Measurements from ENCODE around the gene P2RX6.
"Not testable (repeated sequence)": the region's sequence is repeated elsewhere in the genome, so short reads cannot be mapped to it uniquely, and the experiment has no call there.

DNA sequence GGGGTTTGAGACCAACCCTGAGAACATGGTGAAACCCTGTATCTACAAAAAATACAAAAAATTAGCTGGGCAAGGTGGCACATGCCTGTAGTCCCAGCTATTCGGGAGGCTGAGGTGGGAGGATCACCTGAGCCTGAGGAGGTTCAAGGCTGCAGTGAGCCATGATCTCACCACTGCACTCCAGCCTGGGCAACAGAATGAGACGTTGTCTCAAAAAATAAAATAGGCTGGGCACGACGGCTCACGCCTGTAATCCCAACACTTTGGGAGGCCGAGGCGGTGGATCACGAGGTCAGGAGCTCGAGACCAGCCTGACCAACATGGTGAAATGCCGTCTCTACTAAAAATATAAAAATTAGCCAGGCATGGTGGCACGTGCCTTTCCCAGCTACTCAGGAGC lies 49.5 kb downstream of the P2RX6 start:
- not testable (repeated sequence) for TF ChIP-seq ISL1 (CRISPR knock-in tag; IDR thresholded peaks at IDR 0.05); ESRRG (CRISPR knock-in tag; IDR thresholded peaks at IDR 0.05); TOX (CRISPR knock-in tag; IDR thresholded peaks at IDR 0.05; ENCODE audit: borderline replicate concordance); PPARA (CRISPR knock-in tag; IDR thresholded peaks at IDR 0.05; ENCODE audit: borderline replicate concordance); ZC3H10 (CRISPR knock-in tag; IDR thresholded peaks at IDR 0.05); PATZ1 (CRISPR knock-in tag; IDR thresholded peaks at IDR 0.05; ENCODE audit: borderline replicate concordance); GLIS3 (CRISPR knock-in tag; IDR thresholded peaks at IDR 0.05); BACH2 (CRISPR knock-in tag; IDR thresholded peaks at IDR 0.05; ENCODE audit: borderline replicate concordance)
- TF ChIP-seq, protein P1, sequence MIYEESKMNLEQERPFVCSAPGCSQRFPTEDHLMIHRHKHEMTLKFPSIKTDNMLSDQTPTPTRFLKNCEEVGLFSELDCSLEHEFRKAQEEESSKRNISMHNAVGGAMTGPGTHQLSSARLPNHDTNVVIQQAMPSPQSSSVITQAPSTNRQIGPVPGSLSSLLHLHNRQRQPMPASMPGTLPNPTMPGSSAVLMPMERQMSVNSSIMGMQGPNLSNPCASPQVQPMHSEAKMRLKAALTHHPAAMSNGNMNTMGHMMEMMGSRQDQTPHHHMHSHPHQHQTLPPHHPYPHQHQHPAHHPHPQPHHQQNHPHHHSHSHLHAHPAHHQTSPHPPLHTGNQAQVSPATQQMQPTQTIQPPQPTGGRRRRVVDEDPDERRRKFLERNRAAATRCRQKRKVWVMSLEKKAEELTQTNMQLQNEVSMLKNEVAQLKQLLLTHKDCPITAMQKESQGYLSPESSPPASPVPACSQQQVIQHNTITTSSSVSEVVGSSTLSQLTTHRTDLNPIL (CRISPR knock-in tag; IDR thresholded peaks at IDR 0.05; ENCODE audit: low read depth) = not testable (repeated sequence)
- TF ChIP-seq, protein P2, sequence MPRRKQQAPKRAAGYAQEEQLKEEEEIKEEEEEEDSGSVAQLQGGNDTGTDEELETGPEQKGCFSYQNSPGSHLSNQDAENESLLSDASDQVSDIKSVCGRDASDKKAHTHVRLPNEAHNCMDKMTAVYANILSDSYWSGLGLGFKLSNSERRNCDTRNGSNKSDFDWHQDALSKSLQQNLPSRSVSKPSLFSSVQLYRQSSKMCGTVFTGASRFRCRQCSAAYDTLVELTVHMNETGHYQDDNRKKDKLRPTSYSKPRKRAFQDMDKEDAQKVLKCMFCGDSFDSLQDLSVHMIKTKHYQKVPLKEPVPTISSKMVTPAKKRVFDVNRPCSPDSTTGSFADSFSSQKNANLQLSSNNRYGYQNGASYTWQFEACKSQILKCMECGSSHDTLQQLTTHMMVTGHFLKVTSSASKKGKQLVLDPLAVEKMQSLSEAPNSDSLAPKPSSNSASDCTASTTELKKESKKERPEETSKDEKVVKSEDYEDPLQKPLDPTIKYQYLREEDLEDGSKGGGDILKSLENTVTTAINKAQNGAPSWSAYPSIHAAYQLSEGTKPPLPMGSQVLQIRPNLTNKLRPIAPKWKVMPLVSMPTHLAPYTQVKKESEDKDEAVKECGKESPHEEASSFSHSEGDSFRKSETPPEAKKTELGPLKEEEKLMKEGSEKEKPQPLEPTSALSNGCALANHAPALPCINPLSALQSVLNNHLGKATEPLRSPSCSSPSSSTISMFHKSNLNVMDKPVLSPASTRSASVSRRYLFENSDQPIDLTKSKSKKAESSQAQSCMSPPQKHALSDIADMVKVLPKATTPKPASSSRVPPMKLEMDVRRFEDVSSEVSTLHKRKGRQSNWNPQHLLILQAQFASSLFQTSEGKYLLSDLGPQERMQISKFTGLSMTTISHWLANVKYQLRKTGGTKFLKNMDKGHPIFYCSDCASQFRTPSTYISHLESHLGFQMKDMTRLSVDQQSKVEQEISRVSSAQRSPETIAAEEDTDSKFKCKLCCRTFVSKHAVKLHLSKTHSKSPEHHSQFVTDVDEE (CRISPR knock-in tag; IDR thresholded peaks at IDR 0.05) = not testable (repeated sequence)

Data from SK-N-SH treated with all-trans-retinoic acid at 6 μM for 48 hours (cell line).